ENCODE data around the gene LIMS3. TPM values are rescaled to one million over a fixed set of nuclear protein-coding genes. Genes with fewer than 3 reads are reported as not detected.
"Not testable (repeated sequence)": the region's sequence is repeated elsewhere in the genome, so short reads cannot be mapped to it uniquely, and the experiment has no call there.

Gene LIMS3
- total RNA-seq, result 2.2 TPM

DNA sequence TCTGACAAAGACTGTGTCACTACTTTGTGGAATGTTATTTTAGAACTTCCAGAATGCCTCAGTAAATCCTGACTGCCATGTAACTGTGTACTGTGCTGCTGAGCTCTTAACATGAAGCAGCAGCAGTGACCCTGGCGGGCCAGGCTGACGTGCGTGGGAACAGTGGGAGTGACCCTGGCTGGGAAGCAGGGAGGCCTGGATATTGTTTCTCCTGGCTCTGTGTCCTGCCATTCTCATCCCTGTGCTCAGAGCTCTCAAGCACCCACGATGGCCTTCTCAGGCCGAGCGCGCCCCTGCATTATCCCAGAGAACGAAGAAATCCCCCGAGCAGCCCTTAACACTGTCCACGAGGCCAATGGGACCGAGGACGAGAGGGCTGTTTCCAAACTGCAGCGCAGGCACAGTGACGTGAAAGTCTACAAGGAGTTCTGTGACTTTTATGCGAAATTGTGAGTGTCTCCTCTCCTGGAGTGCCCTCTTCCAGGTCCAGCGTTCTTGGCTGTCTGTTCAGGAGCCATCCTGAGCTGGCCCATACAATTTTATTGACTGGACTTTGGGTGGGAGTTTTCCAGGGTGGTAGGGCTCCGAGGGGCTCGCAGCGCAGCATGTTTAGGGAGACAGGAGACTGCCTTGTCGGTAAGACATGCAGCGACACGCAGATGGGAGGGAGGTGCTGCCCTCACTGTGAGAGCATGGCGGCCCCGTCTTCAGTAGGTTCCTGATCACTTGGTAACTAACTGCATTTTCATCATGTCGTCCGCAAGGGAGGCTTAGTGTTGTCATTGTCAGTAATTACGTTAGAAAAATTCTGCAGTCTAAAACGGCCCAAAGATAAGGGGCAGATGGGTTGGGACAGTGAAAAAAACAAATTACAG, at the start of gene LIMS3:
Gene LIMS3 (plus strand): TSS at position 227 of the 875 bp plus-strand sequence. CDS start 41 bp downstream, at position 268.
- H3K27me3 ChIP-seq; H3K4me3 ChIP-seq; H3K9me3 ChIP-seq; DNase-seq (ENCODE audit: extremely low spot score in 2 of 2); H3K4me1 ChIP-seq; H3K36me3 ChIP-seq; H3K27ac ChIP-seq; intact Hi-C loops (cut with DNase I): not testable (repeated sequence)

DNA sequence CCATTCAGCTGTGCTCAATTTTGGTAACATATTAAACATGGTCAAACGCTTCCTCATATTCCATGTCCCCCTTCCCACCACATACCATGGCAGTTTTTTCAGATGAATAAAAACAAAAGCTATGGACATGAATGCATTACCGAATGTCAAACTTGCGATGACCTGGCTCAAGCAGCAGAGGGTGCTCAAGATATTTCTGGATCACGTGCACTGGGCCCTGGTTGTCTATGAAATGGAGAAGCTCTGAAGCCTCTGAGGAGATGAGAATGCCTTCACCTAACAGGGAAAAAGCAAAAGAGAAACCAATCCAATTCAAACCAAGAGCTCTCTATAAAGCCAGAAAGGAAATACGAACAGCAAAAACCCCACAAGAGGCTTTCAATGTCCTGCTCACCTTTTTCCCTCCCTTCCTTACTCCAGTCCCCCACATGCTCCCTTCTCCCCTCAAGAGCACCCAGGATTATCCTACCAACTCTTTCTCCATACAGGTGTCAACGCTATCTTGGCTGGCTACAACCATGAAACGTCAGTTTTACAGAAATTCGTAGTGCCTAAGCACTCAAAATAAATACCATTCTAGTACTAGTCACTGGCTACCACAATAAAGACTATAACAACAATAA, 27.2 kb upstream of the LIMS3 start:
- H3K4me1 ChIP-seq; H3K36me3 ChIP-seq; H3K27me3 ChIP-seq; DNase-seq (ENCODE audit: extremely low spot score in 2 of 2); H3K27ac ChIP-seq; intact Hi-C loops (cut with DNase I); H3K9me3 ChIP-seq; H3K4me3 ChIP-seq: not testable (repeated sequence)

GRCh38 chr2:109876625-109877024, 21.9 kb upstream of the LIMS3 start:
- H3K9me3 ChIP-seq; intact Hi-C loops (cut with DNase I); H3K4me1 ChIP-seq; H3K4me3 ChIP-seq; DNase-seq (ENCODE audit: extremely low spot score in 2 of 2); H3K27me3 ChIP-seq; H3K36me3 ChIP-seq; H3K27ac ChIP-seq: not testable (repeated sequence)

- DNase-seq (ENCODE audit: extremely low spot score in 2 of 2); intact Hi-C loops (cut with DNase I); H3K9me3 ChIP-seq; H3K36me3 ChIP-seq; H3K4me1 ChIP-seq; H3K27me3 ChIP-seq; H3K4me3 ChIP-seq; H3K27ac ChIP-seq: not testable (repeated sequence)
Observed at GRCh38 chr2:109882112-109882511, 16.4 kb upstream of the LIMS3 start.

DNA sequence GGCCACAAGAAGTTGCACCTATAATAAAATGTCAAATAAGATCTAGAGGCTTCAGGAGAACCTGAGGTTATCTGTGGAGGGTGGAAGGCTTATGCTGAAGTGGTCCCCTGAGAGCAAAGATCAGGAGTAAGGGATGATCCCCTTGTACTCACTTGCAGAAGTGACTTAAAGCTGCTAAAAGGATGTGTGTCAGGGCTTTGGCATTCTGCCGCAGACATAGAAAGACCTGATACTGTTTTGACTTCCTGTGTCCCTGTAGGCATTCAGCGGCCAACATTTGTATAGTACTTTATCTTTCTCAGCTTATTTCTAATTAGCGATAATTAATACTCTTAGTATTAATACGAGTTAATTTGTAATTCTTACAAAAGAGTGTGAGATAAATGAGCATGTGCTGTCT, 10.1 kb upstream of the LIMS3 start:
- intact Hi-C loops (cut with DNase I); H3K27ac ChIP-seq; H3K27me3 ChIP-seq; H3K4me3 ChIP-seq; H3K4me1 ChIP-seq; DNase-seq (ENCODE audit: extremely low spot score in 2 of 2); H3K36me3 ChIP-seq; H3K9me3 ChIP-seq: not testable (repeated sequence)

DNA sequence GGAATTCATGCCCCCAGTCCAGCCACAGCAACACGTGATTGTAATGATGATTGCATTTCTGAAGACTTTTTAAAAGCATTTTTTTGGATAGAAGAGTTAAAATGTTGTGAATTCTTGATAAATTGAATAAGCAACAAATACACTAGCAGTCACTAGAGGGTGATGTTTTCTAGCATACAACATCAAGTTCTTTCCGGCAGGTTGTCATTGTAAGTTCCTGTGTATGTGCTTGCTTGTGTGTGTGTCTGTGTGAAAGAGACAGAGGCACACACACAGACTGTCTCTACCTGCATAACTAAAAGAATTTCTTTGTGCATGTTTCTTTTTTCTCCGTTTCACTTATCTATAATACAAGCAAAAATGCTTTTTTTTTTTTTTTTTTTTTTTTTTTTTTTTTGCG, 8.6 kb upstream of the LIMS3 start:
- DNase-seq (ENCODE audit: extremely low spot score in 2 of 2); intact Hi-C loops (cut with DNase I); H3K4me1 ChIP-seq; H3K27me3 ChIP-seq; H3K9me3 ChIP-seq; H3K27ac ChIP-seq; H3K4me3 ChIP-seq; H3K36me3 ChIP-seq: not testable (repeated sequence)

DNA sequence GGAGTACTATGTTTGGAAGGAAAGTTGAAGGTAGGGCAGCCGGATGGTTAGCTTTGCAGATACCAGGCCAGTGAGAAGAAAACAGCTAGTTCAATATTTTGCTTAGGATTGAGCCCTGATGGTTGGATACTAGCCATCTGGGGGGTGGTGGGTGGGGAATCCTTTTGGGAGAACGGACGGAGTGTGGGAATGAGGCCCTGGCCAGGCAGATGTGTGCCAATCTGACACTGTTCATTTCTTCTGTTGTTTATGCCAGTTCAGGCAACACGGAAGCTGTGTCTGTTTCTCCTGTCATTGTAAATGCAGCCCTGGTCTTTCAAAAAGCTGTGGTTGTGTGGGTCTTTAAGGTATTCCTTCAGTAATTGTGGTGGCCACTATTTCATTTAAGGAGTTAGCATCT, 7.5 kb upstream of the LIMS3 start:
- H3K9me3 ChIP-seq; H3K36me3 ChIP-seq; DNase-seq (ENCODE audit: extremely low spot score in 2 of 2); H3K27me3 ChIP-seq; intact Hi-C loops (cut with DNase I); H3K27ac ChIP-seq; H3K4me1 ChIP-seq; H3K4me3 ChIP-seq: not testable (repeated sequence)

- intact Hi-C loops (cut with DNase I); H3K27ac ChIP-seq; H3K4me1 ChIP-seq; H3K27me3 ChIP-seq; H3K4me3 ChIP-seq; H3K36me3 ChIP-seq; H3K9me3 ChIP-seq; DNase-seq (ENCODE audit: extremely low spot score in 2 of 2): not testable (repeated sequence)
Observed at GRCh38 chr2:109893736-109894135, 4.8 kb upstream of the LIMS3 start.

DNA sequence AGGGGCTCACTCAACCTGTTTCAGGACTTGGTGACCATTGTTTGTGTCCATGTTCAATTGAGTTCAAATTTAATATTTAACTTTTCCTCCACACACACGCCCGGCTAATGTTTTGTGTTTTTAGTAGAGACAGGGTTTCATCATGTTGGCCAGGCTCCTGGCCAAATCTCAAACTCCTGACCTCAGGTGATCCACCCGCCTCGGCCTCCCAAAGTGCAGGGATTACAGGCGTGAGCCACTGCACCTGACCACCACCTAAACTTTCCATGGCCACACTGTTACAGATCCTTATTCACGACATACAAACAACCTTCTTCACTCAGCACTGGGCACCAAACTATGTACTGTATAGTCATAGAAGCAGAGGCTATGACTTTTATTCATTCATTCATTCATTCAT, 4.3 kb upstream of the LIMS3 start:
- H3K27me3 ChIP-seq; H3K4me3 ChIP-seq; H3K4me1 ChIP-seq; intact Hi-C loops (cut with DNase I); H3K36me3 ChIP-seq; H3K27ac ChIP-seq; H3K9me3 ChIP-seq; DNase-seq (ENCODE audit: extremely low spot score in 2 of 2): not testable (repeated sequence)

GRCh38 chr2:109895090-109895869, 3.2 kb upstream of the LIMS3 start:
- DNase-seq (ENCODE audit: extremely low spot score in 2 of 2); H3K27ac ChIP-seq; H3K4me3 ChIP-seq; H3K9me3 ChIP-seq; H3K27me3 ChIP-seq; H3K4me1 ChIP-seq; intact Hi-C loops (cut with DNase I); H3K36me3 ChIP-seq: not testable (repeated sequence)

GRCh38 chr2:109896212-109896611, 2.3 kb upstream of the LIMS3 start:
- intact Hi-C loops (cut with DNase I); H3K27me3 ChIP-seq; H3K4me1 ChIP-seq; H3K4me3 ChIP-seq; H3K36me3 ChIP-seq; H3K27ac ChIP-seq; DNase-seq (ENCODE audit: extremely low spot score in 2 of 2); H3K9me3 ChIP-seq: not testable (repeated sequence)

- H3K36me3 ChIP-seq; H3K4me3 ChIP-seq; intact Hi-C loops (cut with DNase I); H3K27ac ChIP-seq; H3K27me3 ChIP-seq; DNase-seq (ENCODE audit: extremely low spot score in 2 of 2); H3K9me3 ChIP-seq; H3K4me1 ChIP-seq: not testable (repeated sequence)
Observed at GRCh38 chr2:109897769-109898461, 573 bp upstream of the LIMS3 start.

- H3K27me3 ChIP-seq; H3K27ac ChIP-seq; H3K4me1 ChIP-seq; H3K36me3 ChIP-seq; DNase-seq (ENCODE audit: extremely low spot score in 2 of 2); intact Hi-C loops (cut with DNase I); H3K4me3 ChIP-seq; H3K9me3 ChIP-seq: not testable (repeated sequence)
Observed at GRCh38 chr2:109905796-109906195, 7.3 kb downstream of the LIMS3 start.

Measured in vagina (tissue), 2 donors.